Chondrocyte (in vitro differentiated cells): ENCODE results near the gene ZNF598. TPM values are rescaled to one million over a fixed set of nuclear protein-coding genes. Genes with fewer than 3 reads are reported as not detected.
A peak's percentile ranks its signal among the peaks of the same experiment; 100 is the strongest.

Source experiments
- DNase-seq: peaks from one replicate; pipeline ENCODE4 v3.0.0; 2021; ENCODE audit warnings: mixed read lengths, low spot score
- H3K27ac Mint-ChIP-seq: one replicate; pipeline ENCODE4 v1.8.0; 2021; ENCODE audit warnings: mild to moderate bottlenecking, moderate library complexity, mixed read lengths; ENCODE audit not compliant: unreplicated experiment
- H3K27me3 Mint-ChIP-seq: 2 replicates; pipeline ENCODE4 v1.8.0; 2021; ENCODE audit warnings: low read depth, mixed read lengths
- H3K36me3 Mint-ChIP-seq: 2 replicates; pipeline ENCODE4 v1.8.0; 2021; ENCODE audit warnings: low read depth, mixed read lengths
- H3K4me1 Mint-ChIP-seq: 2 replicates; pipeline ENCODE4 v1.8.0; 2021; ENCODE audit warnings: low read depth, mild to moderate bottlenecking, mixed read lengths
- H3K4me3 Mint-ChIP-seq: one replicate; pipeline ENCODE4 v1.8.0; 2021; ENCODE audit warnings: mild to moderate bottlenecking, moderate library complexity, mixed read lengths; ENCODE audit not compliant: unreplicated experiment
- H3K9me3 Mint-ChIP-seq: 2 replicates; pipeline ENCODE4 v1.8.0; 2021; ENCODE audit warnings: low read depth, mixed read lengths
- total RNA-seq: library from RNA; stranded (reverse); gene quantifications from 3 replicates; pipeline ENCODE4 v1.2.1, GENCODE V29; 2021
- TF ChIP-seq, protein P1 (sequence below): fragments of 200-600 bp; sonication (generic); IDR thresholded peaks from 2 replicates; pipeline ENCODE4 v1.5.0; 2021; ENCODE audit warnings: antibody characterized with exemption, mild to moderate bottlenecking, moderate library complexity

ZNF598 gene
- total RNA-seq, 1 donor from 2014 or later: 41.7 TPM

DNA sequence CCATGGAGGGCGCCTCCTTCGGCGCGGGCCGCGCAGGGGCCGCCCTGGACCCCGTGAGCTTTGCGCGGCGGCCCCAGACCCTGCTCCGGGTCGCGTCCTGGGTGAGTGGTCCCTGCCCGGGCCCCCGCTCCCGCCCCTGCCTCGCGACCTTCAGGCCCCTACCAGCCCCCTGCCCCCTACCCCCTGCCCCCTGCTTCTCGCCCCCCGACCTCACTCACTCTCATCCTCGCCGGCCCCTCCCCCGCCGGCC is 19.6 kb downstream of the ZNF598 start:
- Mint-ChIP-seq H3K9me3 (no peaks in the 10 kb centered on the region), H3K27me3 (peaks cover 14% of the 10 kb centered on the region), H3K4me3 (no peak overlapping the region), H3K4me1 (peaks cover 9% of the 10 kb centered on the region), H3K36me3 (peaks cover 2% of the 10 kb centered on the region), H3K27ac (no peak overlapping the region)
- no peak for DNase-seq
- TF ChIP-seq, protein P1, sequence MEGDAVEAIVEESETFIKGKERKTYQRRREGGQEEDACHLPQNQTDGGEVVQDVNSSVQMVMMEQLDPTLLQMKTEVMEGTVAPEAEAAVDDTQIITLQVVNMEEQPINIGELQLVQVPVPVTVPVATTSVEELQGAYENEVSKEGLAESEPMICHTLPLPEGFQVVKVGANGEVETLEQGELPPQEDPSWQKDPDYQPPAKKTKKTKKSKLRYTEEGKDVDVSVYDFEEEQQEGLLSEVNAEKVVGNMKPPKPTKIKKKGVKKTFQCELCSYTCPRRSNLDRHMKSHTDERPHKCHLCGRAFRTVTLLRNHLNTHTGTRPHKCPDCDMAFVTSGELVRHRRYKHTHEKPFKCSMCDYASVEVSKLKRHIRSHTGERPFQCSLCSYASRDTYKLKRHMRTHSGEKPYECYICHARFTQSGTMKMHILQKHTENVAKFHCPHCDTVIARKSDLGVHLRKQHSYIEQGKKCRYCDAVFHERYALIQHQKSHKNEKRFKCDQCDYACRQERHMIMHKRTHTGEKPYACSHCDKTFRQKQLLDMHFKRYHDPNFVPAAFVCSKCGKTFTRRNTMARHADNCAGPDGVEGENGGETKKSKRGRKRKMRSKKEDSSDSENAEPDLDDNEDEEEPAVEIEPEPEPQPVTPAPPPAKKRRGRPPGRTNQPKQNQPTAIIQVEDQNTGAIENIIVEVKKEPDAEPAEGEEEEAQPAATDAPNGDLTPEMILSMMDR: no peak

DNA sequence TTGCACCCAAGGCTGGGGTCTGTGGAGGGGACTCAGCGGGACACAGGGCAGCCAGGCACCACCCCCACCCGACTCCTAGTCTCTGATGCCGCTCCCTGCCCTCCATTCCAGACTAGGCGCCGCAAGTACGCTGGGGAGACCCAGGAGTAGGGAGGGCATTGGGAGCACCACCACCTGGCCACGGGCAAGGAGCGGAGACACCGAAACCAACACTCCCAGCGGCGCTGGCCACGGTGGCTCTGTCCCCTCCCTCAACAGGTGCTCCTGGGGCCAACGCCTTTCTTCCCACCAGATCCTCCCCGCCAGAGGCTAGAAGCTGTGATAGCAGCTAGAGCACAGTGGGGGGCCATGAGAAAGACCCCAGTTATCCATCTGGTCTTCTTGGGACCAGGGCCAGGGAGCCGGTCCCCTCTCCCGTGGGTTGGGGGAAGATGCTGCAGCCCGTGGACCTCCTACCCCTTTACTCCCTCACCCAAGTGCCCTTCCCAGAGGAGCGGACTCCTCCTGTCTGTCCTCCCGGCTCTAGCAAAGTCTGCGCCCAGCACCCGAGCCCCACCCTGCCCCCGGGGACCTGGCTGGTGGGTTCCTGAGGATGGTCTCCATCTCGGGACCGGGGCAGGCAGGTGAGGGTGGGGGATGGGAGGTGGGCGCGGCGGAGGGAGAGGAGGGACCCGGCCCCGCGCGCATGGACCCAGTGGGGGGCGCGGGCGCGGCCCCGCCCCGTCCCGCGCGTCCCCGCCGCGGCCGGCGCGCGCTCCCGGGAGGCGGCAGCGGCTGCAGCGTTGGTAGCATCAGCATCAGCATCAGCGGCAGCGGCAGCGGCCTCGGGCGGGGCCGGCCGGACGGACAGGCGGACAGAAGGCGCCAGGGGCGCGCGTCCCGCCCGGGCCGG is 20.2 kb downstream of the ZNF598 start, which contains the start of gene SYNGR3:
TSS of gene SYNGR3 (plus strand) at position 762 of the 892 bp plus-strand sequence. CDS start 133 bp downstream, outside the sequence.
- TF ChIP-seq, protein P1: no peak
- H3K4me1 Mint-ChIP-seq: peaks cover 14% of the 10 kb centered on the region
- DNase-seq: no peak
- H3K27me3 Mint-ChIP-seq: peaks cover 14% of the 10 kb centered on the region
- H3K9me3 Mint-ChIP-seq: no peaks in the 10 kb centered on the region
- peak within 1 kb of the TSS; percentile 16 for H3K4me3 Mint-ChIP-seq
- peaks cover 2% of the 10 kb centered on the region for H3K36me3 Mint-ChIP-seq
- no peak within 1 kb of the TSS for H3K27ac Mint-ChIP-seq

DNA sequence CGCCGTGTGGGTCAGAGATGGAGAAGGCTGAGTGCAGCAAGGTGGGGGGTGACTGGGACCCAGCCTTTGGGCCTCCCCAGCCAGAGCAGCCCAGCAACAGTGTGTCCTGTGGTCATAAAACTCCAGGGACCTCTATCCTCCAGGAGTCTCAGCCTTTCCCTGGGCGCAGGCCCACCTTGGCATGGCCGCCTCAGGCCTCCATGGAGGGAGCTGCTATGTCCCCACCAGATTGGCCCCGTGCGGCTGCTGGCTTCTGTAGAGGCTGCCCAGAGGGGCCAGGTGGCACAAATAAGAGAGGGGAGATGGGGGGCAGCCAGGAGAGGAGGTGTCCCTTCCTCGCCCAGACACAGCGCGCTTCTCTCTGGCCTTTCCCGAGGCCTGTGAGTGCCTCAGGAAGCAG is 22.4 kb downstream of the ZNF598 start:
- Mint-ChIP-seq H3K4me3 (no peak overlapping the region), H3K27me3 (peaks cover 14% of the 10 kb centered on the region), H3K9me3 (no peaks in the 10 kb centered on the region), H3K4me1 (peaks cover 18% of the 10 kb centered on the region), H3K36me3 (peaks cover 2% of the 10 kb centered on the region), H3K27ac (no peak overlapping the region)
- TF ChIP-seq, protein P1: no peak
- no peak for DNase-seq

DNA sequence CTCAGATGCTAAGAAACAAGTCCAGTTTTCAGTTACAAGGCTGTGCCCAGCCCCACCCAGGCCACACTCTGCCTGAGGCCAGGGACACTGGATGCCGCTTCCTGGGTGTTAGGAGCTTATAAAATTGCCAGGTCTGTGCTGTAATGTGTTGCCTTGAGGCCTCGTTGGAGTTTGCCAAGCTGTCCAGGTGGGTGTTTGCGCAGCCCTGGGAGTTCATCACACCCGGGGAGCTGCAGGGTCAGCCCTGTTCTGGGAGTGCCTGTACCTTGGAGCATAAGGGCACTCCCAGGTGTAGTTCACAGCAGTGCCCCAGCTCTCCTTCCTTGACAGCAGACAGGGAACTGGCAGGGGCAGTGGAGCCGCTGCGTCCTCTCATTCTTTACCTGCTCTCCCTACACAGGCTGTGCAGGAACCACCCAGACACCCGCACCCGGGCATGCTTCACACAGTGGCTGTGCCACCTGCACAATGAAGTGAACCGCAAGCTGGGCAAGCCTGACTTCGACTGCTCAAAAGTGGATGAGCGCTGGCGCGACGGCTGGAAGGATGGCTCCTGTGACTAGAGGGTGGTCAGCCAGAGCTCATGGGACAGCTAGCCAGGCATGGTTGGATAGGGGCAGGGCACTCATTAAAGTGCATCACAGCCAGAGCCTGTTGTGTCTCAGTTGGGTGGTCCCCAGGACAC is 24.0 kb downstream of the ZNF598 start:
- Mint-ChIP-seq H3K4me1 (peaks cover 15% of the 10 kb centered on the region), H3K4me3 (peak overlapping the region; percentile 80), H3K27me3 (peaks cover 11% of the 10 kb centered on the region), H3K9me3 (no peaks in the 10 kb centered on the region), H3K36me3 (peaks cover 2% of the 10 kb centered on the region), H3K27ac (no peak overlapping the region)
- DNase-seq: no peak
- TF ChIP-seq, protein P1: no peak

DNA sequence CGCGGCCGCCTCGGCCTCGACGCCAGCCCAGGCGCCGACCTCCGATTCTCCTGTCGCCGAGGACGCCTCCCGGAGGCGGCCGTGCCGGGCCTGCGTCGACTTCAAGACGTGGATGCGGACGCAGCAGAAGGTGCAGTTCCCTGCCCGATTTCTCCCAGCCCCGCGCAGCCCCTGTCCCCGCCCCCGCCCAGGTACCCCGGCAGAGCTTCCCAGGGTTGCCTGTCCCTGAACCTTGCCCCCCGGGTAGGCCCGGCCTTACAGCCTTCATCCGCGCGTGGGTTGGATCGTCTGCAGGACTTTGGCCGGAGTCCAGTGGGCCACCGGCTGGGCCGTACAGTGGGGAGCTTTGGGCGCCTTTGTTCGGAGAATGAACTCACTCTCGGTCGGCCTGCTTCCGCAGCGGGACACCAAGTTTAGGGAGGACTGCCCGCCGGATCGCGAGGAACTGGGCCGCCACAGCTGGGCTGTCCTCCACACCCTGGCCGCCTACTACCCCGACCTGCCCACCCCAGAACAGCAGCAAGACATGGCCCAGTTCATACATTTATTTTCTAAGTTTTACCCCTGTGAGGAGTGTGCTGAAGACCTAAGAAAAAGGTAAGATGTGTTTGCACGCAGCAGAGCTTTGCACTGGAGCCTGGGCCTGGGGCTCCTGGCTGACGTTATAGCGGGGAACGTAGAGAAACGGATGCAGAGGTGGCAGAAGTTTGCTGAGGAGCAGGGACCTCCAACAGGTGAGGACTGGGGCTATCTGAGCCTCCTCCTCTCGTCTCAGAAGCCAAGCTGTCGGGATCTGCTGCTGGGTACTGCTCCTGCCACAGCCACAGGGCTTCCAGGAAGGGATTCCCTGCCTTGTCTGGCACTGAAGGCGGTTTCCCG is 25.0 kb downstream of the ZNF598 start:
- DNase-seq: no peak
- peaks cover 15% of the 10 kb centered on the region for H3K4me1 Mint-ChIP-seq
- H3K4me3 Mint-ChIP-seq: peak overlapping the region; percentile 80
- TF ChIP-seq, protein P1: no peak
- H3K36me3 Mint-ChIP-seq: peaks cover 2% of the 10 kb centered on the region
- no peaks in the 10 kb centered on the region for H3K9me3 Mint-ChIP-seq
- peak overlapping the region; percentile 46 for H3K27ac Mint-ChIP-seq
- peaks cover 11% of the 10 kb centered on the region for H3K27me3 Mint-ChIP-seq
